Activated naive CD8-positive, alpha-beta T cell treated with anti-CD3 and anti-CD28 coated beads for 36 hours (primary cell): ENCODE results near the gene PRCP. TPM values are rescaled to one million over a fixed set of nuclear protein-coding genes. Genes with fewer than 3 reads are reported as not detected.
A peak's percentile ranks its signal among the peaks of the same experiment; 100 is the strongest.
"Not testable (repeated sequence)": the region's sequence is repeated elsewhere in the genome, so short reads cannot be mapped to it uniquely, and the experiment has no call there.

Experiments used
- DNase-seq: peaks from one replicate; pipeline ENCODE4 v3.0.0; 2021
- H3K27ac Mint-ChIP-seq: one replicate; pipeline ENCODE4 v1.8.0; 2022; ENCODE audit warnings: mild to moderate bottlenecking, moderate library complexity, mixed read lengths
- H3K27me3 Mint-ChIP-seq: one replicate; pipeline ENCODE4 v1.8.0; 2022; ENCODE audit warnings: mild to moderate bottlenecking, mixed read lengths
- H3K36me3 Mint-ChIP-seq: one replicate; pipeline ENCODE4 v1.8.0; 2021; ENCODE audit warnings: mild to moderate bottlenecking, mixed read lengths
- H3K4me1 Mint-ChIP-seq: one replicate; pipeline ENCODE4 v1.8.0; 2021; ENCODE audit warnings: mixed read lengths
- H3K4me3 Mint-ChIP-seq: one replicate; pipeline ENCODE4 v1.8.0; 2022; ENCODE audit warnings: mild to moderate bottlenecking, moderate library complexity, mixed read lengths
- H3K9me3 Mint-ChIP-seq: one replicate; pipeline ENCODE4 v1.8.0; 2022; ENCODE audit warnings: mixed read lengths
- total RNA-seq, 2 experiments: library from RNA; stranded (reverse); gene quantifications; one replicate each; pipeline ENCODE4 v1.2.3, GENCODE V29; 2021

The PRCP gene
- total RNA-seq, 2 experiments from 2014 or later: 30.3 to 30.8 TPM

GRCh38 chr11:82924522-82925224 is 24.4 kb upstream of the PRCP start:
- peaks cover 67% of the 10 kb centered on the region for H3K36me3 Mint-ChIP-seq
- no peak overlapping the region for H3K4me3 Mint-ChIP-seq
- H3K27ac Mint-ChIP-seq: peak overlapping the region; percentile 48
- no peak for DNase-seq
- H3K4me1 Mint-ChIP-seq: peaks cover 51% of the 10 kb centered on the region
- no peaks in the 10 kb centered on the region for H3K27me3 Mint-ChIP-seq
- peaks cover 3% of the 10 kb centered on the region for H3K9me3 Mint-ChIP-seq

DNA sequence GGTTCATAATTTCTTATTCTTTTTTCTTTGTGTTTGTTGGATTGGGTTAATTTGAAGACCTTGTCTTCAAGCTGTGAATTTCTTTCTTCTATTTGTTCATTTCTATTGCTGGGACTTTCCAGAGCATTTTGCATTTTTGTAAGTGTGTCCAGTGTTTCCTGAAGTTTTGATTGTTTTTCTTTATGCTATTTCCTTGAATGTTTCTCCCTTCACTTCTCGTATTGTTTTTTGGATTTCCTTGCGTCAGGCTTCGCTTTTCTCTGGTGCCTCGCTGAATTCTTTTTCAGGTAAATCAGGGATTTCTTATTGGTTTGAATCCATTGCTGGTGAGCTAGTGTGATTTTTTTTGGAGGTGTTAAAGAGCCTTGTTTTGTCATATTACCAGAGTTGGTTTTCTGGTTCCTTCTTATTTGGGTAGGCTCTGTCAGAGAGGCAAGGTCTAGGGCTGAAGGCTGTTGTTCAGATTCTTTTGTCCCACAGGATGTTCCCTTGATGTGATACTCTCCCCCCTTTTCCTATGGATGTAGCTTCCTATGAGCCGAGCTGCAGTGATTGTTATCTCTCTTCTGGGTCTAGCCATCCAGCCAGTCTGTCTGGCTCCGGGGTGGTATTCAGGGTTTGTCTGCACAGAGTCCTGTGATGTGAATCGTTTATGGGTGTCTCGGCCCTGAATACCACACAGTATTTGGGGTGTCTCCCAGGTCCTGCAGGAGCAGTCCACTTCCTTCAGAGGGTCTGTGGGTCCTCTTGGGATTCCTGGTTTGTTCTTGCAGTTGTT is 22.4 kb upstream of the PRCP start:
- DNase-seq, H3K4me3 Mint-ChIP-seq, H3K27me3 Mint-ChIP-seq: not testable (repeated sequence)
- Mint-ChIP-seq H3K4me1 (peaks cover 55% of the 10 kb centered on the region), H3K9me3 (peaks cover 14% of the 10 kb centered on the region), H3K36me3 (peaks cover 81% of the 10 kb centered on the region), H3K27ac (peak overlapping the region; percentile 59)

DNA sequence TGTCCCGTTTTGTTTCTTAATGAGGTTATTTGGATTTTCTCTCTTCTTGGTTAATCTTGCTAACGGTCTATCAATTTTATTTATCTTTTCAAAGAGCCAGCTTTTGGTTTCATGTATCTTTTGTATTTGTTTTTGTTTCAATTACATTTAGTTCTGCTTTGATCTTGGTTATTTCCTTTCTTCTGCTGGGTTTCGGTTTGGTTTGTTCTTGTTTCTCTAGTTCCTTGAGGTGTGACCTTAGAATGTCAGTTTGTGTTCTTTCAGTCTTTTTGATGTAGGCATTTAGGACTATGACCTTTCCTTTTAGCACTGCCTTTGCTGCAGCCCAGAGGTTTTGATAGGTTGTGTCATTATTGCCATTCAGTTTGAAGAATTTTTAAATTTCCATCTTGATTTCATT is 20.0 kb upstream of the PRCP start:
- not testable (repeated sequence) for DNase-seq, H3K27me3 Mint-ChIP-seq
- H3K4me3 Mint-ChIP-seq: peak overlapping the region; percentile 68
- peaks cover 48% of the 10 kb centered on the region for H3K4me1 Mint-ChIP-seq
- H3K27ac Mint-ChIP-seq: peak overlapping the region; percentile 86
- peaks cover 92% of the 10 kb centered on the region for H3K36me3 Mint-ChIP-seq
- H3K9me3 Mint-ChIP-seq: peaks cover 16% of the 10 kb centered on the region

- Mint-ChIP-seq H3K9me3 (peaks cover 16% of the 10 kb centered on the region), H3K4me3 (peak overlapping the region; percentile 68), H3K4me1 (peaks cover 47% of the 10 kb centered on the region), H3K36me3 (peaks cover 94% of the 10 kb centered on the region), H3K27ac (peak overlapping the region; percentile 86)
- DNase-seq, H3K27me3 Mint-ChIP-seq: not testable (repeated sequence)
Observed at GRCh38 chr11:82919786-82920185, 19.6 kb upstream of the PRCP start.

DNA sequence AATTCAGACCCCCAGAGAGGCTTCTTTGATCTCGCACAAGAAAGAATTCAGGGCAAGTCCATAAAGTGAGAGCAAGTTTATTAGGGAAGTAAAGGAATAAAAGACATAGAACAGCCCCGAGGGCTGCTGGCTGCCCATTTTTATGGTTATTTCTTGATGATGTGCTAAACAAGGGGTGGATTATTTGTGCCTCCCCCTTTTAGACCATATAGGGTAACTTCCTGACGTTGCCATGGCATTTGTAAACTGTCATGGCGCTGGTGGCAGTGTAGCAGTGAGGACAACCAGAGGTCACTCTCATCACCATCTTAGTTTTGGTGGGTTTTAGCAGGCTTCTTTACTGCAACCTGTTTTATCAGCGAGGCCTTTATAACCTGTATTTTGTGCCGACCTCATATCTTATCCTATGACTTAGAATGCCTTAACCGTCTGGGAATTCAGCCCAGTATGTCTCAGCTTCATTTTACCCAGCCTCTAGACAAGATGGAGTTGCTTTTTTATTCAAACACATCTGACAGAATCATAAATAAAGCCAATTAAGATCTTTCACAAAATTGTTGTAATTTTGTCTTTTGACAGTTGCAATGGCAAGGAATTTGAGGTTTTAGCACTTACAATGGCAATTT is 8.9 kb upstream of the PRCP start:
- peaks cover 10% of the 10 kb centered on the region for H3K9me3 Mint-ChIP-seq
- no peak overlapping the region for H3K4me3 Mint-ChIP-seq
- H3K36me3 Mint-ChIP-seq: peaks cover 51% of the 10 kb centered on the region
- no peaks in the 10 kb centered on the region for H3K27me3 Mint-ChIP-seq
- DNase-seq: no peak
- peaks cover 36% of the 10 kb centered on the region for H3K4me1 Mint-ChIP-seq
- no peak overlapping the region for H3K27ac Mint-ChIP-seq

DNA sequence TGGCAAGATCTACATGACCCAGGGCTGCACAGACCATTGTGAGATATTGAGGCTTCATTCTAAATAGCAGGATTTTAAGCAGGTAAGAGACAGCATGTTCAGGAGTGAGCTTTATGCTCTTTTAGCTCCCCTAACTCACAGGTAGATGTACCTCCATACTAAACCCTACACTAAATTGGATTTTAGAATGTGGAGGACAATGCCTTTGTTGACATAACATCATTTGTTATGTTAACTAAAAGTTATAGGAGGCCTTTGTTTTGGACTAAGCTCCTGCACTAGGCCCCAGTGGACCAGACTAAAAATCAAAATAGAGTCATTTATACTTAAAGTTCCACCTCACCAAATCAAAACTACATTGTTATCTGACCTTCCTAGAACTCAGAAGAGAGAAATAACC is 8.1 kb upstream of the PRCP start:
- no peak overlapping the region for H3K27ac Mint-ChIP-seq
- no peaks in the 10 kb centered on the region for H3K27me3 Mint-ChIP-seq
- no peak overlapping the region for H3K4me3 Mint-ChIP-seq
- peaks cover 10% of the 10 kb centered on the region for H3K9me3 Mint-ChIP-seq
- peaks cover 44% of the 10 kb centered on the region for H3K4me1 Mint-ChIP-seq
- H3K36me3 Mint-ChIP-seq: peaks cover 49% of the 10 kb centered on the region
- no peak for DNase-seq

DNA sequence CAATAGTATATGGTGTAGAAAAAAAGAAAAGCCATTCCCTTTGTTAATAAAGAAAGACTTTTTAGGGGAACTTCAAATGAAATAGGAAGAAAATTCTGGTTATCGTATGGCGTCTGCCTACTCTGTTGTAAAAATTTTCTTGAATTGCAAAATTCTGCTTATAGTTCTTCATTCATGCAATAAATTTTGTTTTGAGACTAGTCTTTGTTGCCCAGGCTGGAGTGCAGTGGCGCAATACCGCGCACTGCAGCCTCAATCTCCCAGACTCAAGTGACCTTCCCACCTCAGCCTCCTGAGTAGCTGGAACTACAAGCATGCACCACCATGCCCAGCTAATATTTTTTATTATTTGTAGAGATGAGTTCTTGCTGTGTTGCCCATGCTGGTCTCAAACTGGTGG is 7.1 kb upstream of the PRCP start:
- Mint-ChIP-seq H3K4me1 (peaks cover 54% of the 10 kb centered on the region), H3K27me3 (no peaks in the 10 kb centered on the region), H3K27ac (no peak overlapping the region), H3K36me3 (peaks cover 47% of the 10 kb centered on the region), H3K9me3 (peaks cover 6% of the 10 kb centered on the region), H3K4me3 (no peak overlapping the region)
- no peak for DNase-seq

GRCh38 chr11:82906931-82907330 is 6.7 kb upstream of the PRCP start:
- Mint-ChIP-seq H3K4me1 (peaks cover 54% of the 10 kb centered on the region), H3K4me3 (no peak overlapping the region), H3K27ac (no peak overlapping the region), H3K27me3 (no peaks in the 10 kb centered on the region), H3K9me3 (peaks cover 6% of the 10 kb centered on the region), H3K36me3 (peaks cover 42% of the 10 kb centered on the region)
- DNase-seq: no peak

DNA sequence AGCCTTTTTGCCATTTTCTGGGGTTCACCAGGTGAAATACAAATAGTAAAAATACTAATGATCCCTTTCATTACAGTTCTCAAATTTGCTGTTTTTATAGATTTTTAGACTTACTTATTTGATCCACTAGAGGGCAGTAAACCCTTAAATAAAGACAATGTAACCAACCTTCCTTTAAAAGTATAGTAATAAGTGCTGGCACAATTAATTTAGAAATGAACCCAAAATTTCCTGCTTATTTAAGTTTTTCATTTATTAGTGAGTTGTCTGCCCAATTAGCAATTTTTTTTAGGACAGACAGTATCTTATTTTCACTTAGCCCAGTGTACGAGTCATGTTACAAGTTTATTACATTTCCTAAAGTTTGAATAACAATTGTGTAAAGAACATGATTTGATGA is 6.0 kb upstream of the PRCP start:
- Mint-ChIP-seq H3K4me3 (no peak overlapping the region), H3K4me1 (peaks cover 52% of the 10 kb centered on the region), H3K27me3 (no peaks in the 10 kb centered on the region), H3K27ac (no peak overlapping the region), H3K9me3 (no peaks in the 10 kb centered on the region), H3K36me3 (peaks cover 35% of the 10 kb centered on the region)
- DNase-seq: no peak

DNA sequence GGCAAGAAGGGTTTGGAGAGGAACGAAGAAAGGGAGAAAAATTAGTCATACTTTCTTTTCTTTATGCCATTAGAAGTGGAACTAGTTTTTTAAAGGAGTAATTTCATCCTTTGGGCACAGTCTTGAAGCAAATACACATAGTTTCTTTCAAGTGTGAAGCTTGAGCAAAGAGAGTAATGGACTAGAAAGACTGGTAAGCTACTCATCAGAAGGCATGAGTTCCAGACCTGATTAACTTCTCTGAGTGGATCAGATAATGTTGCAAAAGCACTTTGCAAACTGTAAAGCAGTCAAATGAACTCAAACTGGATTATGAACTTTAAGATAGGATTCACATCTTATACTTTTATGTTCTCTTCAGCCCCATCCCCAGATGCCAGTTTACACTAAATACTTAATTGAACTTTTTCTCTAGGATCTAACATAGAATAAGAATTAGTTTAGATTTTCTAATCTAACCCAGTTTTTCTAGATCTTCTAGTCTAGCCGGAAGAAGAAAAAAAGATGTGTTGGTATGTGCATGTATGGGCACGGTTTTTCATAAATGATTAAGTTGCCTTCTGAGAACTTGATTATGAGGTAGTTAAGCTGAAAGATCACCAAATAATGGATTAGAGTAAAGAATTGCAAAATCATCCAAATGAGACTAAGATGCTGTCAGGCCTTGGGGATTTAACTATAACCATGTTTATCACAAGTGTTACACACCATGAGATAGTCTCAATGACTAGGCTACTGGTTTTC is 3.8 kb upstream of the PRCP start:
- DNase-seq: no peak
- Mint-ChIP-seq H3K27me3 (no peaks in the 10 kb centered on the region), H3K36me3 (peaks cover 19% of the 10 kb centered on the region), H3K4me1 (peaks cover 56% of the 10 kb centered on the region), H3K9me3 (no peaks in the 10 kb centered on the region), H3K4me3 (peak overlapping the region; percentile 100), H3K27ac (peak overlapping the region; percentile 9)

DNA sequence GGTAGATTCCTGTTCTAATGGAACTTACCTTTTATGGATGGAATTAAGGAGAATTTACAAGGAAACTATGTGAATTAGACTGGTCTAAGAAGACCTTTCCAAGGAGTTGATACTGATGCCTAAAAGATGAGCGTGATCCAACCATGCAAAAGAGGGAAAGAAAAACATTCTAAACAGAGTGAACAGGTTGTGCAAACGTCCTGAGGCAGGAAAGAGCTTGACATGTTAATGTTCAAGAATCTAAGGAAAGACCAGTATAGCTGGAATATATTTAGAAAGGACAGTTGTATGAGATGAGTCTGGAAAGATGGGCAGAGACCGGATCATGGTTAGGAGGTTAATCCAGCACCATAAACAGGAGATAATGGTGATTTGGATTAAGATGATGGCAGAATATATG is 2.6 kb upstream of the PRCP start:
- Mint-ChIP-seq H3K4me3 (peak overlapping the region; percentile 100), H3K4me1 (peaks cover 50% of the 10 kb centered on the region), H3K27me3 (no peaks in the 10 kb centered on the region), H3K36me3 (peaks cover 16% of the 10 kb centered on the region), H3K27ac (peak overlapping the region; percentile 99), H3K9me3 (no peaks in the 10 kb centered on the region)
- DNase-seq: no peak

GRCh38 chr11:82901922-82902485 is 1.8 kb upstream of the PRCP start:
- Mint-ChIP-seq H3K27ac (peak overlapping the region; percentile 99), H3K36me3 (peaks cover 15% of the 10 kb centered on the region), H3K4me3 (peak overlapping the region; percentile 100), H3K4me1 (peaks cover 52% of the 10 kb centered on the region), H3K27me3 (no peaks in the 10 kb centered on the region), H3K9me3 (no peaks in the 10 kb centered on the region)
- DNase-seq: no peak

- Mint-ChIP-seq H3K36me3 (peaks cover 16% of the 10 kb centered on the region), H3K27me3 (no peaks in the 10 kb centered on the region), H3K4me3 (peak within 1 kb of the TSS; percentile 100), H3K9me3 (peaks cover 3% of the 10 kb centered on the region), H3K27ac (peak within 1 kb of the TSS; percentile 99), H3K4me1 (peaks cover 50% of the 10 kb centered on the region)
- peak; percentile 93 for DNase-seq
Observed at GRCh38 chr11:82901165-82901921, 1.1 kb upstream of the PRCP start, which contains the start of gene DDIAS. TSS of gene DDIAS (plus strand) at chr11:82901736. CDS start at chr11:82914739, 13,003 bp downstream.

DNA sequence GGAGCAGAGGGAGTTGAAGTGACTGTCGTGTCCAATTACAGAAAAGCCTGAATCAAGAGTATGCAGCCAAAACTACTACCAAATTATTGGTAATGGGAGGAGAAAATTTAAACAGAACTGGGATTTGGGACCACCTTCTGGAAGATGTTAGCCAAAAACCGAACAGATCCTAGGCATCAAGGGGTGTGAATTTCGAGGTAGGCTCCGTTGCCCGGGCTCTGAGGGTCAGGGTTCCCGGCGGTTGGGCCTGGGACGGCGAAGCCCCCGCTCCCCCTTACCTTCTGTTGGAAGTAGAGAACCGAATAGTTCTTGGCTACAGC is 313 bp downstream of the PRCP start:
- Mint-ChIP-seq H3K9me3 (peaks cover 7% of the 10 kb centered on the region), H3K27ac (peak overlapping the region; percentile 99), H3K4me3 (peak overlapping the region; percentile 100), H3K27me3 (no peaks in the 10 kb centered on the region), H3K4me1 (peaks cover 57% of the 10 kb centered on the region), H3K36me3 (peaks cover 25% of the 10 kb centered on the region)
- no peak for DNase-seq
